Measurements from ENCODE around the gene WIPF3. TPM values are rescaled to one million over a fixed set of nuclear protein-coding genes. Genes with fewer than 3 reads are reported as not detected.

WIPF3 gene
- total and polyA plus RNA-seq, 2 donors (not counting 1 experiment from before 2014, with no cell fraction given), result not detected

- peaks cover 27% of the 10 kb centered on the region for H3K27me3 Mint-ChIP-seq
- no peaks in the 10 kb centered on the region for H3K36me3 ChIP-seq (replicated peaks in 1 of 2; ENCODE audit: control extremely low read depth in 1 of 2, control insufficient read depth in 1 of 2, extremely low read depth in 1 of 2, insufficient read depth in 2 of 2, low read length in 1 of 2)
- no peak overlapping the region for H3K27ac Mint-ChIP-seq
- H3K4me1 ChIP-seq (ENCODE audit: control insufficient read depth in 2 of 2, insufficient read depth in 2 of 2, low read length in 2 of 2), result no peaks in the 10 kb centered on the region
- no peak overlapping the region for H3K4me3 Mint-ChIP-seq
- no peaks in the 10 kb centered on the region for H3K9me3 ChIP-seq (ENCODE audit: control extremely low read depth in 1 of 3, control insufficient read depth in 2 of 3, insufficient read depth in 1 of 3, low read length in 2 of 3)
- no peak overlapping the region for H3K9ac ChIP-seq (ENCODE audit: low read length)
- peaks cover 0 to 7% (median 0%) of the 10 kb centered on the region in 4 experiments for H3K27me3 ChIP-seq (replicated peaks in 1 of 4; ENCODE audit: control extremely low read depth in 1 of 4, control insufficient read depth in 3 of 4, insufficient read depth in 4 of 4, low read length in 3 of 4)
- H4K20me1 ChIP-seq (ENCODE audit: control insufficient read depth, insufficient read depth, low read length, poor library complexity, severe bottlenecking), result no peaks in the 10 kb centered on the region
- no peak overlapping the region for H2AFZ ChIP-seq (ENCODE audit: insufficient read depth, low read depth, low read length, poor library complexity, severe bottlenecking)
- no peak for DNase-seq
- no peak for ATAC-seq (ENCODE audit: low read depth)
- ChIA-PET POLR2A (no interaction called here), CTCF (no interaction called here)
- no peak overlapping the region for H3K27ac ChIP-seq (ENCODE audit: low read length in 2 of 2)
- H3K4me2 ChIP-seq (replicated peaks; ENCODE audit: low read depth, low read length, poor library complexity, severe bottlenecking), result no peak overlapping the region
- 90% methylated on average over 3 of the region's 6 CpGs for whole genome bisulfite sequencing (ENCODE audit: insufficient coverage)
- H3K79me2 ChIP-seq (ENCODE audit: control insufficient read depth, insufficient read depth, low read length), result no peaks in the 10 kb centered on the region
- no peak for TF ChIP-seq EZH2 (IDR thresholded peaks at IDR 0.05; ENCODE audit: borderline replicate concordance, insufficient read depth, low read depth, low read length, poor library complexity, severe bottlenecking)
- no peak for TF ChIP-seq CTCF (IDR thresholded peaks at IDR 0.05)
- intact Hi-C loops (cut with micrococcal nuclease), result no loop called here
- no peaks in the 10 kb centered on the region for H3K9me3 Mint-ChIP-seq (ENCODE audit: insufficient read depth)
- no peak overlapping the region for H3K4me3 ChIP-seq (ENCODE audit: control extremely low read depth in 1 of 5, extremely low read depth in 1 of 5, insufficient read depth in 1 of 5, low read depth in 2 of 5, low read length in 4 of 5)
- no peaks in the 10 kb centered on the region for H3K4me1 Mint-ChIP-seq
Observed at GRCh38 chr7:29847496-29847895, 41.2 kb downstream of the WIPF3 start.

GRCh38 chr7:29847916-29848315 is 41.6 kb downstream of the WIPF3 start:
- no peak for DNase-seq
- H3K36me3 ChIP-seq (replicated peaks in 1 of 2; ENCODE audit: control extremely low read depth in 1 of 2, control insufficient read depth in 1 of 2, extremely low read depth in 1 of 2, insufficient read depth in 2 of 2, low read length in 1 of 2), result no peaks in the 10 kb centered on the region
- no peaks in the 10 kb centered on the region for H3K79me2 ChIP-seq (ENCODE audit: control insufficient read depth, insufficient read depth, low read length)
- CTCF ChIA-PET, result no interaction called here
- no peak overlapping the region for H3K4me3 Mint-ChIP-seq
- TF ChIP-seq CTCF (IDR thresholded peaks at IDR 0.05) (no peak), EZH2 (IDR thresholded peaks at IDR 0.05; ENCODE audit: borderline replicate concordance, insufficient read depth, low read depth, low read length, poor library complexity, severe bottlenecking) (no peak)
- no peak overlapping the region for H3K4me2 ChIP-seq (replicated peaks; ENCODE audit: low read depth, low read length, poor library complexity, severe bottlenecking)
- H3K27ac Mint-ChIP-seq, result no peak overlapping the region
- H3K4me1 ChIP-seq (ENCODE audit: control insufficient read depth in 2 of 2, insufficient read depth in 2 of 2, low read length in 2 of 2), result no peaks in the 10 kb centered on the region
- peaks cover 0 to 7% (median 0%) of the 10 kb centered on the region in 4 experiments for H3K27me3 ChIP-seq (replicated peaks in 1 of 4; ENCODE audit: control extremely low read depth in 1 of 4, control insufficient read depth in 3 of 4, insufficient read depth in 4 of 4, low read length in 3 of 4)
- H3K27ac ChIP-seq (ENCODE audit: low read length in 2 of 2), result no peak overlapping the region
- intact Hi-C loops (cut with micrococcal nuclease), result no loop called here
- H3K4me3 ChIP-seq (ENCODE audit: control extremely low read depth in 1 of 5, extremely low read depth in 1 of 5, insufficient read depth in 1 of 5, low read depth in 2 of 5, low read length in 4 of 5), result no peak overlapping the region
- H3K9me3 ChIP-seq (ENCODE audit: control extremely low read depth in 1 of 3, control insufficient read depth in 2 of 3, insufficient read depth in 1 of 3, low read length in 2 of 3), result no peaks in the 10 kb centered on the region
- no peaks in the 10 kb centered on the region for H4K20me1 ChIP-seq (ENCODE audit: control insufficient read depth, insufficient read depth, low read length, poor library complexity, severe bottlenecking)
- no peaks in the 10 kb centered on the region for H3K9me3 Mint-ChIP-seq (ENCODE audit: insufficient read depth)
- peaks cover 30% of the 10 kb centered on the region for H3K27me3 Mint-ChIP-seq
- H3K4me1 Mint-ChIP-seq, result no peaks in the 10 kb centered on the region
- H2AFZ ChIP-seq (ENCODE audit: insufficient read depth, low read depth, low read length, poor library complexity, severe bottlenecking), result no peak overlapping the region
- POLR2A ChIA-PET, result no interaction called here
- no peak for ATAC-seq (ENCODE audit: low read depth)
- 93% methylated on average over 3 of the region's 3 CpGs for WGBS (ENCODE audit: insufficient coverage)
- H3K9ac ChIP-seq (ENCODE audit: low read length), result no peak overlapping the region
